AML-193 (cell line): ENCODE data around the gene SGPL1.
A peak's percentile ranks its signal among the peaks of the same experiment; 100 is the strongest.
"Not testable (repeated sequence)": the region's sequence is repeated elsewhere in the genome, so short reads cannot be mapped to it uniquely, and the experiment has no call there.

ENCODE experiments used
- DNase-seq, 2 experiments: peaks; one replicate each; lab custom pipeline; 2025; lab: John Stamatoyannopoulos, UW

SGPL1 gene

GRCh38 chr10:70815504-70816219 is at the start of gene SGPL1:
Gene SGPL1, plus strand, starts transcription at chr10:70815948. Its CDS starts 906 bp downstream, at chr10:70816854.
- DNase-seq, result peak; percentile 64 to 70

GRCh38 chr10:70768026-70768685 is 47.6 kb upstream of the SGPL1 start:
- not testable (repeated sequence) for DNase-seq

GRCh38 chr10:70769121-70769520 is 46.6 kb upstream of the SGPL1 start:
- no peak for DNase-seq

- DNase-seq, result no peak
Observed at GRCh38 chr10:70770001-70770400, 45.7 kb upstream of the SGPL1 start.

- DNase-seq, result not testable (repeated sequence)
Observed at GRCh38 chr10:70770516-70770915, 45.2 kb upstream of the SGPL1 start.

- no peak for DNase-seq
Observed at GRCh38 chr10:70771311-70772194, 44.2 kb upstream of the SGPL1 start.

GRCh38 chr10:70772627-70773026 is 43.1 kb upstream of the SGPL1 start:
- no peak for DNase-seq

- no peak for DNase-seq
Observed at GRCh38 chr10:70773461-70773860, 42.3 kb upstream of the SGPL1 start.

GRCh38 chr10:70773965-70774809 is 41.6 kb upstream of the SGPL1 start:
- no peak for DNase-seq

- DNase-seq, result no peak
Observed at GRCh38 chr10:70774810-70775678, 40.7 kb upstream of the SGPL1 start.

GRCh38 chr10:70775679-70776454 is 39.9 kb upstream of the SGPL1 start:
- no peak for DNase-seq

GRCh38 chr10:70776455-70777005 is 39.2 kb upstream of the SGPL1 start:
- no peak for DNase-seq

- no peak for DNase-seq
Observed at GRCh38 chr10:70777063-70777875, 38.5 kb upstream of the SGPL1 start.

- DNase-seq, result no peak
Observed at GRCh38 chr10:70778267-70778924, 37.4 kb upstream of the SGPL1 start.

GRCh38 chr10:70779088-70779487 is 36.7 kb upstream of the SGPL1 start:
- no peak for DNase-seq

GRCh38 chr10:70779511-70780369 is 36.0 kb upstream of the SGPL1 start:
- DNase-seq, result no peak

GRCh38 chr10:70780370-70780760 is 35.4 kb upstream of the SGPL1 start:
- no peak for DNase-seq
